ENCODE results near the gene HAPLN3.

HAPLN3 gene

GRCh38 chr15:88894348-88894818, 961 bp downstream of the HAPLN3 start:
- no peak for DNase-seq (ENCODE audit: low spot score)

- no peak for DNase-seq (ENCODE audit: low spot score)
Measured at GRCh38 chr15:88891540-88892254, 3.6 kb downstream of the HAPLN3 start.

GRCh38 chr15:88890495-88890894, 4.8 kb downstream of the HAPLN3 start:
- DNase-seq (ENCODE audit: low spot score) = no peak

- no peak for DNase-seq (ENCODE audit: low spot score)
Measured at GRCh38 chr15:88888719-88889118, 6.6 kb downstream of the HAPLN3 start.

GRCh38 chr15:88887068-88887580, 8.2 kb downstream of the HAPLN3 start:
- DNase-seq (ENCODE audit: low spot score) = no peak

- no peak for DNase-seq (ENCODE audit: low spot score)
Measured at GRCh38 chr15:88882785-88883184, 12.6 kb downstream of the HAPLN3 start.

- DNase-seq (ENCODE audit: low spot score) = no peak
Measured at GRCh38 chr15:88881775-88882174, 13.6 kb downstream of the HAPLN3 start.

GRCh38 chr15:88880944-88881740, 14.2 kb downstream of the HAPLN3 start:
- no peak for DNase-seq (ENCODE audit: low spot score)

GRCh38 chr15:88878720-88879184, 16.6 kb downstream of the HAPLN3 start:
- DNase-seq (ENCODE audit: low spot score) = no peak

GRCh38 chr15:88877906-88878305, 17.4 kb downstream of the HAPLN3 start:
- no peak for DNase-seq (ENCODE audit: low spot score)

GRCh38 chr15:88877415-88877814, 17.9 kb downstream of the HAPLN3 start:
- no peak for DNase-seq (ENCODE audit: low spot score)

- no peak for DNase-seq (ENCODE audit: low spot score)
Measured at GRCh38 chr15:88876573-88876972, 18.8 kb downstream of the HAPLN3 start.

- no peak for DNase-seq (ENCODE audit: low spot score)
Measured at GRCh38 chr15:88874684-88875083, 20.7 kb downstream of the HAPLN3 start.

- DNase-seq (ENCODE audit: low spot score) = no peak
Measured at GRCh38 chr15:88874275-88874674, 21.1 kb downstream of the HAPLN3 start.

GRCh38 chr15:88873786-88874185, 21.6 kb downstream of the HAPLN3 start:
- DNase-seq (ENCODE audit: low spot score) = no peak

GRCh38 chr15:88872706-88873105, 22.6 kb downstream of the HAPLN3 start:
- DNase-seq (ENCODE audit: low spot score) = no peak

GRCh38 chr15:88872106-88872505, 23.2 kb downstream of the HAPLN3 start:
- no peak for DNase-seq (ENCODE audit: low spot score)

- DNase-seq (ENCODE audit: low spot score) = no peak
Measured at GRCh38 chr15:88871313-88871712, 24.0 kb downstream of the HAPLN3 start.

GRCh38 chr15:88866295-88866881, 29.0 kb downstream of the HAPLN3 start:
- no peak for DNase-seq (ENCODE audit: low spot score)

GRCh38 chr15:88865498-88866099, 29.7 kb downstream of the HAPLN3 start:
- no peak for DNase-seq (ENCODE audit: low spot score)

GRCh38 chr15:88864861-88865497, 30.4 kb downstream of the HAPLN3 start:
- DNase-seq (ENCODE audit: low spot score) = no peak

GRCh38 chr15:88863412-88863811, 31.9 kb downstream of the HAPLN3 start:
- DNase-seq (ENCODE audit: low spot score) = no peak
